GM18517 (cell line): ENCODE results near the gene PTPN4.
"Not testable (repeated sequence)": the region's sequence is repeated elsewhere in the genome, so short reads cannot be mapped to it uniquely, and the experiment has no call there.

ENCODE experiments used
- ATAC-seq: cut with Tn5 transposase; IDR thresholded peaks from one replicate; pipeline ENCODE4 v1.9.1; 2021; ENCODE audit warnings: mild to moderate bottlenecking, moderate library complexity; ENCODE audit not compliant: unreplicated experiment

Gene PTPN4

GRCh38 chr2:119801040-119801439, 41.3 kb downstream of the PTPN4 start:
- no peak for ATAC-seq

GRCh38 chr2:119801989-119802388, 42.3 kb downstream of the PTPN4 start:
- ATAC-seq, result not testable (repeated sequence)

- ATAC-seq, result no peak
Observed at GRCh38 chr2:119803101-119803500, 43.4 kb downstream of the PTPN4 start.

GRCh38 chr2:119804409-119804808, 44.7 kb downstream of the PTPN4 start:
- ATAC-seq, result not testable (repeated sequence)

GRCh38 chr2:119808516-119809147, 48.9 kb downstream of the PTPN4 start:
- ATAC-seq, result no peak

- no peak for ATAC-seq
Observed at GRCh38 chr2:119809339-119810048, 49.8 kb downstream of the PTPN4 start.

GRCh38 chr2:119810049-119810630, 50.4 kb downstream of the PTPN4 start:
- ATAC-seq, result no peak

GRCh38 chr2:119814216-119814615, 54.5 kb downstream of the PTPN4 start:
- no peak for ATAC-seq

GRCh38 chr2:119818792-119819191, 59.1 kb downstream of the PTPN4 start:
- ATAC-seq, result no peak

- no peak for ATAC-seq
Observed at GRCh38 chr2:119819846-119820245, 60.1 kb downstream of the PTPN4 start.

GRCh38 chr2:119820275-119820674, 60.6 kb downstream of the PTPN4 start:
- no peak for ATAC-seq

- ATAC-seq, result no peak
Observed at GRCh38 chr2:119821266-119821665, 61.5 kb downstream of the PTPN4 start.

- no peak for ATAC-seq
Observed at GRCh38 chr2:119823734-119824334, 64.1 kb downstream of the PTPN4 start.

GRCh38 chr2:119826370-119826961, 66.7 kb downstream of the PTPN4 start:
- peak; percentile 67 for ATAC-seq

- no peak for ATAC-seq
Observed at GRCh38 chr2:119827866-119828507, 68.3 kb downstream of the PTPN4 start.

GRCh38 chr2:119836455-119837142, 76.9 kb downstream of the PTPN4 start:
- no peak for ATAC-seq

- ATAC-seq, result no peak
Observed at GRCh38 chr2:119837350-119837749, 77.6 kb downstream of the PTPN4 start.

GRCh38 chr2:119837759-119838158, 78.0 kb downstream of the PTPN4 start:
- ATAC-seq, result no peak

- ATAC-seq, result no peak
Observed at GRCh38 chr2:119838179-119838578, 78.5 kb downstream of the PTPN4 start.

- no peak for ATAC-seq
Observed at GRCh38 chr2:119841550-119841949, 81.8 kb downstream of the PTPN4 start.
